Activated CD8-positive, alpha-beta T cell treated with anti-CD3 and anti-CD28 coated beads for 36 hours (primary cell): ENCODE data around the gene ANO8. TPM values are rescaled to one million over a fixed set of nuclear protein-coding genes. Genes with fewer than 3 reads are reported as not detected.

ENCODE experiments used
- ATAC-seq: fragments of 200-7000 bp; cut with Tn5 transposase; one replicate; pipeline ENCODE4 v1.10.0; 2021; ENCODE audit warnings: mild to moderate bottlenecking, moderate library complexity
- CTCF ChIA-PET: fragments of 350-600 bp; sonication (Branson Sonifier 250); formaldehyde crosslinking; loops from one replicate; lab custom pipeline; 2021; ENCODE audit warnings: antibody characterized with exemption; lab: Charles Lee
- POLR2A ChIA-PET: fragments of 350-600 bp; sonication (Branson Sonifier 250); formaldehyde crosslinking; loops from one replicate; lab custom pipeline; 2021; ENCODE audit warnings: antibody characterized with exemption; lab: Charles Lee
- DNase-seq: peaks from one replicate; pipeline ENCODE4 v3.0.0-alpha.2; 2020
- H3K27ac Mint-ChIP-seq: one replicate; pipeline ENCODE4 v1.8.0; 2021; ENCODE audit warnings: mild to moderate bottlenecking, mixed read lengths
- H3K27me3 Mint-ChIP-seq: one replicate; pipeline ENCODE4 v1.8.0; 2021; ENCODE audit warnings: mixed read lengths
- H3K36me3 Mint-ChIP-seq: one replicate; pipeline ENCODE4 v1.8.0; 2021; ENCODE audit warnings: low read depth, mixed read lengths
- H3K4me1 Mint-ChIP-seq: one replicate; pipeline ENCODE4 v1.8.0; 2021; ENCODE audit warnings: low read depth, mixed read lengths
- H3K4me3 Mint-ChIP-seq: one replicate; pipeline ENCODE4 v1.8.0; 2021; ENCODE audit warnings: mild to moderate bottlenecking, moderate library complexity, mixed read lengths
- H3K9me3 Mint-ChIP-seq: one replicate; pipeline ENCODE4 v1.8.0; 2021; ENCODE audit warnings: mixed read lengths
- CTCF ChIP-seq: fragments of 200-600 bp; IDR thresholded peaks from one replicate; pipeline ENCODE4 v1.8.0; 2022; ENCODE audit warnings: antibody characterized with exemption, mild to moderate bottlenecking
- intact Hi-C: fragments of 100-400 bp; cut with micrococcal nuclease; formaldehyde crosslinking; loops from one replicate; pipeline ENCODE4 v1.10.0; 2022
- total RNA-seq, 2 experiments: library from RNA; stranded (reverse); gene quantifications; one replicate each; pipeline ENCODE4 v1.2.3, GENCODE V29; 2021

Gene ANO8
- total RNA-seq, 2 experiments from 2014 or later, result 5.4 TPM

- POLR2A ChIA-PET, result no interaction called here
- TF ChIP-seq CTCF, result no peak
- intact Hi-C loops, result no loop called here
- CTCF ChIA-PET, result no interaction called here
- DNase-seq (no peak), ATAC-seq (no peak)
- no peaks in the 10 kb centered on the region for H3K9me3 Mint-ChIP-seq
- peaks cover 5% of the 10 kb centered on the region for H3K4me1 Mint-ChIP-seq
- peak overlapping the region; percentile 5 for H3K4me3 Mint-ChIP-seq
- H3K36me3 Mint-ChIP-seq, result peaks cover 15% of the 10 kb centered on the region
- no peaks in the 10 kb centered on the region for H3K27me3 Mint-ChIP-seq
- no peak overlapping the region for H3K27ac Mint-ChIP-seq
Observed at GRCh38 chr19:17322854-17323253, 11.8 kb downstream of the ANO8 start.

GRCh38 chr19:17321655-17322489 is 12.8 kb downstream of the ANO8 start:
- POLR2A ChIA-PET, result interaction anchor here (0.9 to 1.3 kb wide), 5 partner anchors 10 to 85 kb away, joined by 3 to 6 read pairs (median 5); no protein-coding TSS in a partner anchor
- no peaks in the 10 kb centered on the region for H3K9me3 Mint-ChIP-seq
- no peak for ATAC-seq

GRCh38 chr19:17320435-17320834 is 14.2 kb downstream of the ANO8 start:
- CTCF ChIA-PET, result interaction anchor here (1.0 kb wide), 1 partner anchor 65 kb away, joined by 3 read pairs; no protein-coding TSS in a partner anchor
- no peak for TF ChIP-seq CTCF
- ATAC-seq, result no peak
- no peak for DNase-seq
- intact Hi-C loops, result no loop called here
- H3K4me1 Mint-ChIP-seq, result peaks cover 8% of the 10 kb centered on the region
- peaks cover 25% of the 10 kb centered on the region for H3K36me3 Mint-ChIP-seq
- H3K27ac Mint-ChIP-seq, result no peak overlapping the region
- POLR2A ChIA-PET, result interaction anchor here (1.2 kb wide), 1 partner anchor 13 kb away, joined by 6 read pairs; no protein-coding TSS in a partner anchor
- no peaks in the 10 kb centered on the region for H3K27me3 Mint-ChIP-seq
- H3K4me3 Mint-ChIP-seq, result no peak overlapping the region
- H3K9me3 Mint-ChIP-seq, result no peaks in the 10 kb centered on the region

More at GRCh38 chr19:17321655-17322489, 12.8 kb downstream of the ANO8 start:
- intact Hi-C loops, result no loop called here
- no peak for DNase-seq
- Mint-ChIP-seq H3K27ac (no peak overlapping the region), H3K4me3 (no peak overlapping the region), H3K36me3 (peaks cover 17% of the 10 kb centered on the region), H3K4me1 (peaks cover 3% of the 10 kb centered on the region), H3K27me3 (no peaks in the 10 kb centered on the region)
- CTCF ChIA-PET, result interaction anchor here (0.6 kb wide), 1 partner anchor 33 kb away, joined by 3 read pairs; no protein-coding TSS in a partner anchor
- no peak for TF ChIP-seq CTCF

GRCh38 chr19:17319473-17320238 is 15.0 kb downstream of the ANO8 start:
- ChIA-PET POLR2A (no interaction called here), CTCF (no interaction called here)
- Mint-ChIP-seq H3K4me1 (peaks cover 8% of the 10 kb centered on the region), H3K36me3 (peaks cover 25% of the 10 kb centered on the region), H3K27ac (no peak overlapping the region), H3K4me3 (no peak overlapping the region), H3K27me3 (no peaks in the 10 kb centered on the region), H3K9me3 (no peaks in the 10 kb centered on the region)
- TF ChIP-seq CTCF, result no peak
- intact Hi-C loops, result no loop called here
- DNase-seq (no peak), ATAC-seq (no peak)
